SK-N-MC (cell line): ENCODE data around the gene HOXC5.
"Not testable (repeated sequence)": the region's sequence is repeated elsewhere in the genome, so short reads cannot be mapped to it uniquely, and the experiment has no call there.

Source experiments
- DNase-seq: peaks from one replicate; pipeline ENCODE4 v3.0.0-alpha.2; 2011; ENCODE audit warnings: low read depth, low spot score
- H3K27ac ChIP-seq: fragments of 200-600 bp; sonication (generic); 2 replicates; pipeline ENCODE4 v1.5.1; 2016; ENCODE audit warnings: mixed run types
- H3K36me3 ChIP-seq: fragments of 200-600 bp; sonication (generic); 2 replicates; pipeline ENCODE4 v1.6.1; 2017; ENCODE audit warnings: antibody characterized with exemption, low read length, mixed read lengths; ENCODE audit not compliant: insufficient read depth
- H3K4me3 ChIP-seq: fragments of 200-600 bp; sonication (generic); 2 replicates; pipeline ENCODE4 v1.5.1; 2016
- H3K9ac ChIP-seq: fragments of 200-600 bp; sonication (generic); 2 replicates; pipeline ENCODE4 v1.8.0; 2017; ENCODE audit warnings: mixed run types, mixed read lengths; ENCODE audit not compliant: insufficient read length
- H3K9me3 ChIP-seq: fragments of 200-600 bp; sonication (generic); 2 replicates; pipeline ENCODE4 v1.6.1; 2017; ENCODE audit warnings: low read depth, mild to moderate bottlenecking, antibody characterized with exemption, low read length, moderate library complexity, mixed read lengths
- EZH2 ChIP-seq: fragments of 200-600 bp; sonication (generic); IDR thresholded peaks from one replicate; pipeline ENCODE4 v1.6.1; 2017; ENCODE audit warnings: antibody characterized with exemption
- FOXP2 ChIP-seq: optimal IDR thresholded peaks from 2 replicates; pipeline ENCODE3; 2011; ENCODE audit warnings: mild to moderate bottlenecking, moderate library complexity; ENCODE audit not compliant: insufficient read depth; ENCODE audit errors: extremely low read length, control extremely low read depth
- POLR2AphosphoS5 ChIP-seq: IDR thresholded peaks from 2 replicates; pipeline ENCODE4 v1.6.1; 2012; ENCODE audit warnings: mild to moderate bottlenecking, low read depth, low read length, borderline replicate concordance

Gene HOXC5

GRCh38 chr12:54068418-54069070, 35.7 kb downstream of the HOXC5 start:
- no peak for DNase-seq
- no peaks in the 10 kb centered on the region for H3K36me3 ChIP-seq
- no peak overlapping the region for H3K4me3 ChIP-seq
- no peaks in the 10 kb centered on the region for H3K9me3 ChIP-seq
- H3K9ac ChIP-seq: no peak overlapping the region
- H3K27ac ChIP-seq: no peak overlapping the region
- no peak for TF ChIP-seq FOXP2
- TF ChIP-seq EZH2: no peak
- TF ChIP-seq POLR2AphosphoS5: no peak

GRCh38 chr12:54071942-54072341, 39.1 kb downstream of the HOXC5 start:
- TF ChIP-seq POLR2AphosphoS5 (no peak), EZH2 (no peak), FOXP2 (no peak)
- no peak for DNase-seq
- no peaks in the 10 kb centered on the region for H3K36me3 ChIP-seq
- no peak overlapping the region for H3K4me3 ChIP-seq
- H3K27ac ChIP-seq: no peak overlapping the region
- no peak overlapping the region for H3K9ac ChIP-seq
- no peaks in the 10 kb centered on the region for H3K9me3 ChIP-seq

GRCh38 chr12:54074308-54074707, 41.5 kb downstream of the HOXC5 start:
- no peak for DNase-seq
- no peak for TF ChIP-seq POLR2AphosphoS5
- no peak for TF ChIP-seq EZH2
- TF ChIP-seq FOXP2: no peak
- no peaks in the 10 kb centered on the region for H3K36me3 ChIP-seq

GRCh38 chr12:54075409-54075808, 42.6 kb downstream of the HOXC5 start:
- no peak overlapping the region for H3K9ac ChIP-seq
- H3K27ac ChIP-seq: no peak overlapping the region
- TF ChIP-seq EZH2: no peak
- TF ChIP-seq FOXP2: no peak
- TF ChIP-seq POLR2AphosphoS5: no peak
- no peak for DNase-seq
- no peak overlapping the region for H3K4me3 ChIP-seq
- no peaks in the 10 kb centered on the region for H3K9me3 ChIP-seq
- no peaks in the 10 kb centered on the region for H3K36me3 ChIP-seq

More at GRCh38 chr12:54074308-54074707, 41.5 kb downstream of the HOXC5 start:
- H3K9ac ChIP-seq: no peak overlapping the region
- H3K9me3 ChIP-seq: no peaks in the 10 kb centered on the region
- no peak overlapping the region for H3K27ac ChIP-seq
- H3K4me3 ChIP-seq: no peak overlapping the region

GRCh38 chr12:54075974-54076373, 43.1 kb downstream of the HOXC5 start:
- Histone ChIP-seq H3K9ac (no peak overlapping the region), H3K9me3 (no peaks in the 10 kb centered on the region), H3K36me3 (no peaks in the 10 kb centered on the region), H3K27ac (no peak overlapping the region), H3K4me3 (no peak overlapping the region)
- no peak for TF ChIP-seq FOXP2
- no peak for TF ChIP-seq EZH2
- TF ChIP-seq POLR2AphosphoS5: no peak
- DNase-seq: no peak

GRCh38 chr12:54077843-54078242, 45.0 kb downstream of the HOXC5 start:
- not testable (repeated sequence) for H3K27ac ChIP-seq, H3K4me3 ChIP-seq, H3K9ac ChIP-seq, DNase-seq, H3K36me3 ChIP-seq, H3K9me3 ChIP-seq

- not testable (repeated sequence) for H3K36me3 ChIP-seq, DNase-seq, H3K9ac ChIP-seq, H3K27ac ChIP-seq, H3K9me3 ChIP-seq, H3K4me3 ChIP-seq
Observed at GRCh38 chr12:54079115-54079514, 46.3 kb downstream of the HOXC5 start.

GRCh38 chr12:54080008-54080924, 47.4 kb downstream of the HOXC5 start:
- not testable (repeated sequence) for DNase-seq, H3K4me3 ChIP-seq

GRCh38 chr12:54081053-54081514, 48.2 kb downstream of the HOXC5 start:
- Histone ChIP-seq H3K9ac (peak overlapping the region; percentile 37), H3K4me3 (peak overlapping the region; percentile 61)
- H3K36me3 ChIP-seq, H3K9me3 ChIP-seq, H3K27ac ChIP-seq: not testable (repeated sequence)
- peak; percentile 3 for DNase-seq

More at GRCh38 chr12:54080008-54080924, 47.4 kb downstream of the HOXC5 start:
- not testable (repeated sequence) for H3K9me3 ChIP-seq, H3K27ac ChIP-seq, H3K9ac ChIP-seq, H3K36me3 ChIP-seq

GRCh38 chr12:54081581-54082396, 48.9 kb downstream of the HOXC5 start:
- not testable (repeated sequence) for H3K36me3 ChIP-seq, H3K9me3 ChIP-seq, H3K27ac ChIP-seq, H3K4me3 ChIP-seq, H3K9ac ChIP-seq, DNase-seq
